Heart left ventricle (tissue), 13 donors: ENCODE measurements around the gene PRDM5.

Source experiments
- CTCF ChIP-seq, 12 donors: fragments of 200-600 bp; sonication (generic) in 4 of 12; IDR thresholded peaks; one replicate each; pipeline versions ENCODE4 v1.5.0 to v1.8.0; 2018 to 2022; ENCODE audit warnings: antibody characterized with exemption in 12 of 12, mild to moderate bottlenecking in 5 of 12
- POLR2A ChIP-seq, 2 donors: fragments of 450-650 bp; IDR thresholded peaks; one replicate each; pipeline ENCODE4 v1.6.1; 2017; ENCODE audit warnings: antibody characterized with exemption in 2 of 2, mild to moderate bottlenecking in 2 of 2, moderate library complexity in 2 of 2
- donor health status: ischemic (EF 13 %, LVEDD 7.1; RV severe dilation, severe dysfunction).
- donor health status: DM: no; HTN: yes; CAD: no.
- donor health status: DM: no; HTN: no; CAD: no.
- donor health status: ischemic (EF 25% LVEDD 6.9; RV normal size, moderate dysfunction).
- donor health status: ischemic (EF 25% LVEDD 5.7; RV mildly dilated, moderate dysfunction).
- donor health status: ischemic (EF 35%, LVEDD 5.7; RV mildly dilated, moderate dysfunction).
- donor health status: nonischemic (EF 11% LVEDD 7.7; RV severe dilation, severe dysfunction).
- donor health status: DM: yes; HTN: yes; CAD: no.
- donor health status: PGD.
- donor health status: ischemic (EF 29% LVEDD 5.4; RV normal size, mild dysfunction).
- donor health status: nonischemic (EF 23%, LVEDD 6.1; RV moderate dilation, normal function).

- TF ChIP-seq POLR2A (IDR thresholded peaks at IDR 0.05) (no peak), CTCF (IDR thresholded peaks at IDR 0.05) (no peak)
Measured at GRCh38 chr4:120754590-120754989, 167.9 kb downstream of the PRDM5 start.
